Lower lobe of right lung (tissue), 2 donors: ENCODE measurements around the gene PPP6R3. TPM values are rescaled to one million over a fixed set of nuclear protein-coding genes. Genes with fewer than 3 reads are reported as not detected.

Experiments
- ATAC-seq, 2 donors: fragments of 200-7000 bp; cut with Tn5 transposase; one replicate each; pipeline ENCODE4 v1.9.1; 2020 to 2022; ENCODE audit warnings: mild to moderate bottlenecking in 2 of 2, moderate library complexity in 2 of 2
- DNase-seq: peaks from one replicate; pipeline ENCODE4 v3.0.0-alpha.2; 2020
- H3K27ac ChIP-seq: fragments of 200-600 bp; one replicate; pipeline ENCODE4 v1.8.0; 2022
- H3K27me3 ChIP-seq: fragments of 200-600 bp; one replicate; pipeline ENCODE4 v1.8.0; 2022; ENCODE audit warnings: low read depth
- H3K36me3 ChIP-seq: fragments of 200-600 bp; one replicate; pipeline ENCODE4 v1.8.0; 2022; ENCODE audit warnings: mild to moderate bottlenecking
- H3K4me1 ChIP-seq: fragments of 200-600 bp; one replicate; pipeline ENCODE4 v1.8.0; 2022
- H3K4me3 ChIP-seq: fragments of 200-600 bp; one replicate; pipeline ENCODE4 v1.8.0; 2022; ENCODE audit warnings: mild to moderate bottlenecking
- H3K9me3 ChIP-seq: fragments of 200-600 bp; one replicate; pipeline ENCODE4 v1.8.0; 2022
- CTCF ChIP-seq: fragments of 200-600 bp; IDR thresholded peaks from one replicate; pipeline ENCODE4 v1.8.0; 2022; ENCODE audit warnings: antibody characterized with exemption, mild to moderate bottlenecking
- intact Hi-C: fragments of 100-400 bp; cut with DNase I; formaldehyde crosslinking; loops from one replicate; pipeline ENCODE4 v1.11.0; 2022
- total RNA-seq: library from RNA; stranded (reverse); fragmentation: NEBNext Ultra II Directional; extraction: Animal tissue kit (Norgen Biotek cat#: 25700); gene quantifications from one replicate; pipeline ENCODE4 v1.2.1, GENCODE V29; 2021
- donor health status: DM: no; HTN: yes; CAD: no; lungs with severe emphysema.

Gene PPP6R3
- total RNA-seq, 1 donor from 2014 or later, result 98.0 TPM

GRCh38 chr11:68501813-68502212 is 41.3 kb downstream of the PPP6R3 start:
- H3K4me3 ChIP-seq, result no peak overlapping the region
- TF ChIP-seq CTCF, result no peak
- DNase-seq, result no peak
- ATAC-seq, result no peak
- no peaks in the 10 kb centered on the region for H3K36me3 ChIP-seq
- H3K27ac ChIP-seq, result no peak overlapping the region
- H3K4me1 ChIP-seq, result peaks cover 90% of the 10 kb centered on the region
- H3K27me3 ChIP-seq, result no peaks in the 10 kb centered on the region
- intact Hi-C loops, result no loop called here
- no peaks in the 10 kb centered on the region for H3K9me3 ChIP-seq

DNA sequence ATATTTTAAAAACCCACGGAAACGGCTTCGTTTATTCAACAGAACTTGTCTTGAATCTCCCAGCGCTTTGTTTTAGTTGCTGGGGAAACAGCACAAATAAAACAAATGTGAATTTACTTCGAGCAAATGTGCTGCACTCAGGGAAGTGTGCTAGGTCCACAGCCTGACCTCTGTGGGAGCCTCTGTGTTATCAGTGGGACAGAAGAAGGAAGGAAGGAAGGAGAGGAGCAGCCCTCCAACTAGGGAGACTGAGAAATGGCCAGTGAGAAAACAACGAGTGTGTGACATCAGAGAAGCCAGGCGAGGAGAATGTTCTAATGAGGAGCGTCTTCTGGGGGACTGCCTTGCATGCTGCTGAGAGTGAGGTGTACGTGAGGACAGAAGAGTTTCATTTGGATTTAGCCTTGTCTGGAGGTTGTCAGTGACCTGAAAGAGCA is 42.7 kb downstream of the PPP6R3 start:
- Histone ChIP-seq H3K9me3 (no peaks in the 10 kb centered on the region), H3K4me1 (peaks cover 96% of the 10 kb centered on the region), H3K27ac (peak overlapping the region; percentile 54), H3K36me3 (no peaks in the 10 kb centered on the region), H3K27me3 (no peaks in the 10 kb centered on the region), H3K4me3 (no peak overlapping the region)
- intact Hi-C loops, result no loop called here
- TF ChIP-seq CTCF, result no peak
- DNase-seq (no peak), ATAC-seq (peak; percentile 61 to 64)

DNA sequence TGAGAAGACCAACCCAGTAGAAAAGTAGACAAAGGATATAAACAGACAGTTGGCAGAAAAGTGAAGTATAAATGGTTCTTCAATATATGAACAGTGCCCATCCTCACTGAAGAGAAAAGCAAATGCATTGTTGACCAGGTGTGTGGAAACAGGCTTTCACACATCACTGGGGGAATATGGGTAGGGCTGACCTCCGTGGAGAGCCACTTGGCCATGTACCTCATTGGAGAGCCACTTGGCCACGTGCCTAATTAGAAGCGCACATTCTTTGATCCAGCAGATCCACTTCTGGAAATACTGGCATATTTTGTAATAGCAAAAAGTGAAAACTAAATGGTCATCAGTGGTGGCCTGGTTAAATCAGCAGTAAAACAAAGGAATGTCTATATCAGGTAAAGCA is 43.2 kb downstream of the PPP6R3 start:
- intact Hi-C loops, result no loop called here
- H3K27ac ChIP-seq, result peak overlapping the region; percentile 54
- DNase-seq, result peak; percentile 79

DNA sequence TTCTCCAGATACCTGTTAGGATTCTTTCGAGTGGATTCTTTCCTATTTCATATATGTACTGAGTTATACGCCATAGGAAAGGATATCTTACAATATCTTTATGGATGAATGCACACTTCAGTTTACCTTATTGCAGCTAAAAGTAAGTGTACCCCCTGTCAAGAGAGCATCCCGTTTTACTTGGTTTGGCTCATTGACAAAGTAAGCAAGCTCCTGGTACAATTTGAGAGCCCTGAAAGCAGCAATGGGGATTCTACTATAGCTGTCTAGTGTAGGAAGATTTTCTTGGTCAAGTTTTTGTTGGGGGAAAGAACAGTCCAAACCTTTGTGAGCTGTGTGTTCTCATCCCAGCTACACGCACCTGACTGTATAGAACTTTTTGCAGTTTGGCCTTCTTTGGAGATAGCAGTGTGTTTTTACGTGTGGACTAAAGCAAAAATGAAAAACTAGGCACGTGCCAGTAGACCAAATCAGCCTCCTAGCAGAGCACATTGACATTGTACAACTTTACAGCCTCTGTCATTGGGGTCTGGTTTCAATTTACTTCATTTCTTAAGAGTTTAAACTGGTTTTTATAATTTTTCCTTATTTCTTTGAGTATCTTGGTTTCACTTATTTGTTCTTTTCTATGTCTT is 44.0 kb downstream of the PPP6R3 start:
- Histone ChIP-seq H3K36me3 (no peaks in the 10 kb centered on the region), H3K27me3 (no peaks in the 10 kb centered on the region), H3K4me3 (no peak overlapping the region), H3K27ac (no peak overlapping the region), H3K4me1 (peaks cover 94% of the 10 kb centered on the region), H3K9me3 (no peaks in the 10 kb centered on the region)
- intact Hi-C loops, result no loop called here
- TF ChIP-seq CTCF, result no peak
- no peak for DNase-seq
- ATAC-seq, result no peak

More for the DNA sequence above, 43.2 kb downstream of the PPP6R3 start:
- peak; percentile 87 to 88 for ATAC-seq
- no peak overlapping the region for H3K4me3 ChIP-seq
- no peaks in the 10 kb centered on the region for H3K27me3 ChIP-seq
- H3K36me3 ChIP-seq, result no peaks in the 10 kb centered on the region
- H3K4me1 ChIP-seq, result peaks cover 94% of the 10 kb centered on the region
- no peak for TF ChIP-seq CTCF
- H3K9me3 ChIP-seq, result no peaks in the 10 kb centered on the region

DNA sequence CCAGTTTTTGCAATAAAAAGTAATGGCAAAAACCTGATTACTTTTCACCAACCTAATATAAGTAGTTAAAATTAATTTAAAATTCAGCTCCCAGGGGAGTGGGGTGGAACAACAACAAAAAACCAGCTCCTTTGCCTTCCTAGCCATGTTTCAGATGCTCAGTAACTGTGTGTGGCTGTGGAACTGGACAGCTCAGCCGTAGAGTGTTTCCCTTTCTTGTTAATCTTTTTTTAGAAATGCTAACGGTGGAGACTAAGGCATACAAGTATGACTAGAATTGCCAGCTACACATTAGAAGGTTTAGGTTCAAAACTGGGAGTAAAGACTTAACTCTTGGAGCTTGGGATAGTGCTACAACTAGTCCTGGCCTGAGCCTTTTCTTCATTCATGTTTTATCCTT is 45.0 kb downstream of the PPP6R3 start:
- no peak for ATAC-seq
- peaks cover 86% of the 10 kb centered on the region for H3K4me1 ChIP-seq
- no peaks in the 10 kb centered on the region for H3K9me3 ChIP-seq
- no peaks in the 10 kb centered on the region for H3K36me3 ChIP-seq
- no peaks in the 10 kb centered on the region for H3K27me3 ChIP-seq
- no peak for TF ChIP-seq CTCF
- intact Hi-C loops, result no loop called here
- H3K4me3 ChIP-seq, result no peak overlapping the region
- H3K27ac ChIP-seq, result no peak overlapping the region
- no peak for DNase-seq
